Measurements from ENCODE around the gene TUBB6. TPM values are rescaled to one million over a fixed set of nuclear protein-coding genes. Genes with fewer than 3 reads are reported as not detected.

TUBB6 gene
- total and polyA plus RNA-seq, 2 of the 8 experiments (the other 6 are each of a cell fraction or from before 2014, with no cell fraction given) = 126 to 223 TPM

- TF ChIP-seq SIX5 (IDR thresholded peaks at IDR 0.05; ENCODE audit: low read depth, low read length) = no peak
Observed at GRCh38 chr18:12282442-12283039, 25.5 kb upstream of the TUBB6 start (continued).

Measured in H1 (cell line).